GM23248 (cell line): ENCODE results near the gene MLLT6.

Experiments
- EZH2 ChIP-seq: fragments of 200-600 bp; sonication (generic); IDR thresholded peaks from 2 replicates; pipeline ENCODE4 v1.6.1; 2018; ENCODE audit warnings: antibody characterized with exemption, mild to moderate bottlenecking; ENCODE audit not compliant: insufficient read depth, poor library complexity, severe bottlenecking
- EZH2phosphoT487 ChIP-seq: fragments of 200-600 bp; sonication (generic); IDR thresholded peaks from 2 replicates; pipeline ENCODE4 v1.6.1; 2018; ENCODE audit warnings: antibody characterized with exemption, moderate library complexity, mild to moderate bottlenecking, low read depth; ENCODE audit not compliant: insufficient read depth

DNA sequence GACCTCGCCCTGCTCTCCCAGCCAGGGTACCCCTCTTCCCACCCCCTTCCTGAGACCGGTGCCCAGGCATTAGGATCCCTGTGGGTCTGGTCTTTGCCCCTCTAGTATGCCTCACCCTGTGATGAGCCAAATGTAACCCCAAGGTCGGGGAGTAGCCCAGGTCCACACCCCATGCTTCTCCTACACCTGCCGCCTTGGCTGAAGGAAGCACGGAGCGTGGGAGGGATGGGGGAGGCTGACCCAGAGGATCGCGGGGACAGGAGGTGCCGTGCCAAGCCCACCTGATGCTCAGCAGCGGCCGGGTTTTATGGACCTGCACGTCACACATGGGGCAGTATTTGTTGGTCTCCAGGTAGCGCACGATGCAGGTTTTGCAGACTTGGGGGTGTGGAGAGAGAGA is 34.2 kb downstream of the MLLT6 start:
- TF ChIP-seq EZH2phosphoT487 (no peak), EZH2 (no peak)
